Measurements from ENCODE around the gene GPHA2.
A peak's percentile ranks its signal among the peaks of the same experiment; 100 is the strongest.

GPHA2 gene

DNA sequence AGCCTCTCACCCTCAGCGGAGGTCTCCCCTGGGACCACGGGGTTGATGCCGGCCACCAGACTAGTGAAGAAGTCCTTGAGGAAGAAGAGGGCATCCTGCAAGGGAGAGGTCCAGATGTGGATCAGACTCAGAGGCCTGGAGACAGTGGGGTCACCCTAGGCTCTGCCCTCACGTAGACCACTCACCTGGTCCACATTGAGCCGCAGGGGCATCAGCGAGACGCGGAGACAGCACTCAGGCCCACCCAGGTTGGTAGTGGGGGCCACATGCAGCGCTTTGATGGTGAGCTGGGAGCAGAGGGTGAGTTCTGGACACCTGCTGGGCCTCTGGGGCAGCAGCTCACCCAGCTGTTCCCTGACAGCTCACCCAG, 37.6 kb downstream of the GPHA2 start:
- no peak for TF ChIP-seq CTCF (IDR thresholded peaks at IDR 0.05; ENCODE audit: low read length, missing control alignments)
- DNase-seq (ENCODE audit: low read depth), result no peak
- H3K4me3 ChIP-seq (replicated peaks; ENCODE audit: low read depth, low read length), result no peak overlapping the region

DNA sequence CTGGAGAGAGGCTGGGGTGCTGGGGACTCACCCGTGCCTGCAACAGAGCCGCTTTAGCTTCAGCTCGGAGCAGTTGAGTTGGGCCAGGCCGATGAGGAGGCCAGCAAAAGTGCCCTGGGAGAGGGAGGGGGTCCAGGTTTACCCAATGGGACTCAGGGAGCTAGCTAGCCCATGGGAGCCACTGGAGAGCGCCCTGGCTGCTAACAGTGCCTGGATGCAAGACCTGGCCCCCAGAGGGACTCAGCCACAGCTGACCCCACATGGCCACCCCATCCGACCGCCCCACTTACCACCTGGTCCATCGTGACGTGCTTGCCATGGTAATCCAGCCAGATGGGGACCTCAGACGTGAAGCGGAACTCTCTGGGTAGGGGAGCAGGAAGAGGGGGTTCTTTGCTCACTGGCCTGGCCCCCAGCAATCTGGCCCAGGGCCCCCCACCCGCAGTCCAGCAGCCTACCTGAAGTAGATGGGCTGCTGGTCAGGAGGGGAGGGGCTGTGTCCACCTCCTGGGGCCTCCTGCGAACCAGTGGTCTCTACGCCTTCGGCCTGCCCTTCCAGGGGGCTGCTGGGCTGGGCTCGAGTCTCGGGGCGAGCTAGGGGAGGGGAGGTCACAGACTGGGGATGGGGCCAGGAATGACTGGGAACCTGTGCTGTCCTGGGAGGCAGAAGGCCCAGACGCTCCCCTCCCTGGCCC, 38.2 kb downstream of the GPHA2 start:
- TF ChIP-seq CTCF (IDR thresholded peaks at IDR 0.05; ENCODE audit: low read length, missing control alignments), result no peak
- DNase-seq (ENCODE audit: low read depth), result no peak
- H3K4me3 ChIP-seq (replicated peaks; ENCODE audit: low read depth, low read length), result no peak overlapping the region

GRCh38 chr11:64896448-64897022, 39.2 kb downstream of the GPHA2 start:
- DNase-seq (ENCODE audit: low read depth), result no peak
- TF ChIP-seq CTCF (IDR thresholded peaks at IDR 0.05; ENCODE audit: low read length, missing control alignments), result no peak
- no peak overlapping the region for H3K4me3 ChIP-seq (replicated peaks; ENCODE audit: low read depth, low read length)

DNA sequence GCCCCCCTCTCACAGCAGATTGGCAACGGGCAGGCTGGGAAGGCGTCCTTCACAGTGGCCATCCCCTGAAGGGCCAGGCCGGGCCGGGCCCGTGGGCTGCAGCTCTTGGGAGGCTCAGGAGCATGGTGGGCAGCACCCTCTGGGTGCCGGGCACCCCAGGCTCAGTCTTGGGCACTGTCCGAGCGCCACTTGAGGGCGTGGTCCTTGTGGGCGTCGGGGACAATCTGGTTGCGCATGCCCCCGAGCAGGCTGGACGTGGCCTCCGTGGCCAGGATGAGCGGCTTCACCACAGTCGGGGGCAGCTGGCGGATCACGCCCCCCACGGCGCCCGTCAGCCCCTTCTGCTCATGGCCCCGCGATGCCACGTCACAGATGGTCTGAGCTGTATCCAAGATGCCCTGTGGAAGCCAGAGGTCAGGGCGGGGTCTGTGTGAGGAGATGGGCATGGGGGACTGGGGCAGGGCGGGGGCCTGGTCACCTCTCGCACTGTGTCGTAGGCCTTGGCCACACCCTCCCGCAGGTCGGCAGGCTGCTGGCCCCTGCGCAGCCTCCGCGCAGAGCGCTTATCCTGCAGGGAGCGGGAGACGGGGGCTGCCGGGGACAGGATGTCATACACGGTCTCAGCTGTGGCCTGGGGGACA, 40.8 kb downstream of the GPHA2 start:
- no peak for TF ChIP-seq CTCF (IDR thresholded peaks at IDR 0.05; ENCODE audit: low read length, missing control alignments)
- no peak for DNase-seq (ENCODE audit: low read depth)
- no peak overlapping the region for H3K4me3 ChIP-seq (replicated peaks; ENCODE audit: low read depth, low read length)

DNA sequence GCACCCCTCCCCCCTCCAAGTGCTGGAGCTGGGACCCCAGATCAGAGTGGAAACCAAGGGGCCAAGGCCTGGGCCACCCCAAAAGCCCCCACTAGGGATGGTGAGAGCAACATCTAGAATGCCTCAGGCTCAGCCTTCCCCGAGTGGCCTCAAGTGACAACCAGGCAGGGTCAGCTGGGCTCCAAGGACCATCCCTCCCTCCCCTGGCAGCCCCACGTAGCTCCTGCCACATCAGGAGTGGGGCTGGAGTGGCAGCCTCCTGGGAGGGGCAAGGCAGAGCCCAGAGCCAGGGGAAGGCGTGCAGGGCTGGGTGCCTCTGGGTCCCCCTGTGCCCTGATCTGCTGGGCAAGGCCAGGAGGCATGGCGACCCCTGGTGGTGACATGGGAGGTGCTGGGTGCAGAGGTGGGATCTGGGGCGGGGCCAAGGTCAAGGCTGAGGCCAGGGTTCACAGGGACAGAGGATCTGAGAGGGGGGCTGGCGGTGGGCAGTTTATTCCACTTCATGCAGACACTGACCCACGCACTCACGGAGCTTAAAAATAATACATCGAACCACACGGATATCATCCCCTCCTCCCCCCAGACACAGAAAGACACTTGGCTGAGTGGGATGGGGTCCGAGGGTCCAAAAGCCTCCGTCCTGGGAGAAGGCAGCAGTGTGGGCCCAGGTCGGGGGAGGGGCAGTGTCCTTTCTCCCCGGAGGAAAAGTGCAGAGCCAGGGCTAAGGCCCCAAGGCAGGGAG, 41.5 kb downstream of the GPHA2 start:
- peak; percentile 73 for DNase-seq (ENCODE audit: low read depth)
- H3K4me3 ChIP-seq (replicated peaks; ENCODE audit: low read depth, low read length), result no peak overlapping the region
- peak; percentile 86 for TF ChIP-seq CTCF (IDR thresholded peaks at IDR 0.05; ENCODE audit: low read length, missing control alignments)

GRCh38 chr11:64893194-64894069, 42.3 kb downstream of the GPHA2 start:
- no peak for DNase-seq (ENCODE audit: low read depth)
- TF ChIP-seq CTCF (IDR thresholded peaks at IDR 0.05; ENCODE audit: low read length, missing control alignments), result no peak
- no peak overlapping the region for H3K4me3 ChIP-seq (replicated peaks; ENCODE audit: low read depth, low read length)

All from fibroblast of pulmonary artery (primary cell).